ENCODE results near the gene INPP5D. TPM values are rescaled to one million over a fixed set of nuclear protein-coding genes. Genes with fewer than 3 reads are reported as not detected.

The INPP5D gene
- total and polyA plus RNA-seq, 4 donors = 2.9 to 18.8 (median 6.6) TPM

- Histone ChIP-seq H3K36me3 (ENCODE audit: control insufficient read depth in 4 of 4, insufficient read depth in 3 of 4, low read depth in 1 of 4, low read length in 3 of 4) (no peaks in the 10 kb centered on the region), H3K4me1 (ENCODE audit: control insufficient read depth in 4 of 4, insufficient read depth in 4 of 4, low read length in 3 of 4) (no peaks in the 10 kb centered on the region), H3K27me3 (ENCODE audit: control insufficient read depth in 4 of 4, insufficient read depth in 4 of 4, low read length in 3 of 4) (no peaks in the 10 kb centered on the region), H3K27ac (ENCODE audit: low read depth in 1 of 2, low read length in 2 of 2) (no peak overlapping the region), H3K9ac (ENCODE audit: low read depth in 1 of 2, low read length in 2 of 2) (no peak overlapping the region), H3K9me3 (ENCODE audit: control insufficient read depth in 4 of 4, low read length in 3 of 4) (no peaks in the 10 kb centered on the region), H3K4me3 (ENCODE audit: low read depth in 1 of 3, low read length in 3 of 3) (no peak overlapping the region)
- WGBS = 88% methylated on average over 6 of the region's 6 CpGs
- TF ChIP-seq NR2F2 (IDR thresholded peaks at IDR 0.05) (no peak), TAF1 (conservative IDR thresholded peaks at IDR 0.05) (no peak), RAD21 (IDR thresholded peaks at IDR 0.05) (no peak), RXRA (IDR thresholded peaks at IDR 0.05) (no peak), HNF4G (IDR thresholded peaks at IDR 0.05) (no peak), MAX (IDR thresholded peaks at IDR 0.05) (no peak), EGR1 (IDR thresholded peaks at IDR 0.05; ENCODE audit: low read depth in 2 of 2) (no peak), SP1 (IDR thresholded peaks at IDR 0.05) (no peak), HNF4A (conservative IDR thresholded peaks at IDR 0.05) (no peak), ATF3 (IDR thresholded peaks at IDR 0.05) (no peak), CTCF (IDR thresholded peaks at IDR 0.05; ENCODE audit: low read depth, low read length, missing input control) (no peak), FOXA1 (IDR thresholded peaks at IDR 0.05) (no peak), ZBTB33 (IDR thresholded peaks at IDR 0.05) (no peak)
- DNase-seq (ENCODE audit: low spot score) = no peak
Observed at GRCh38 chr2:233213975-233214374, 153.8 kb downstream of the INPP5D start.

GRCh38 chr2:233217892-233218377, 157.8 kb downstream of the INPP5D start:
- H3K27me3 ChIP-seq (ENCODE audit: control insufficient read depth in 4 of 4, insufficient read depth in 4 of 4, low read length in 3 of 4) = no peaks in the 10 kb centered on the region
- no peak overlapping the region for H3K27ac ChIP-seq (ENCODE audit: low read depth in 1 of 2, low read length in 2 of 2)
- H3K36me3 ChIP-seq (ENCODE audit: control insufficient read depth in 4 of 4, insufficient read depth in 3 of 4, low read depth in 1 of 4, low read length in 3 of 4) = no peaks in the 10 kb centered on the region
- no peaks in the 10 kb centered on the region for H3K4me1 ChIP-seq (ENCODE audit: control insufficient read depth in 4 of 4, insufficient read depth in 4 of 4, low read length in 3 of 4)
- no peak overlapping the region for H3K9ac ChIP-seq (ENCODE audit: low read depth in 1 of 2, low read length in 2 of 2)
- DNase-seq (ENCODE audit: low spot score) = peak; percentile 86
- no peak overlapping the region for H3K4me3 ChIP-seq (ENCODE audit: low read depth in 1 of 3, low read length in 3 of 3)
- WGBS = 71% methylated on average over 8 of the region's 8 CpGs
- TF ChIP-seq ATF3 (IDR thresholded peaks at IDR 0.05) = no peak
- no peak for TF ChIP-seq ZBTB33 (IDR thresholded peaks at IDR 0.05)
- TF ChIP-seq HNF4A (conservative IDR thresholded peaks at IDR 0.05) = no peak
- TF ChIP-seq NR2F2 (IDR thresholded peaks at IDR 0.05) = no peak
- no peak for TF ChIP-seq RXRA (IDR thresholded peaks at IDR 0.05)
- no peak for TF ChIP-seq TAF1 (conservative IDR thresholded peaks at IDR 0.05)
- no peak for TF ChIP-seq HNF4G (IDR thresholded peaks at IDR 0.05)
- TF ChIP-seq CTCF (IDR thresholded peaks at IDR 0.05; ENCODE audit: low read depth, low read length, missing input control) = no peak
- TF ChIP-seq FOXA1 (IDR thresholded peaks at IDR 0.05) = no peak
- no peak for TF ChIP-seq RAD21 (IDR thresholded peaks at IDR 0.05)
- TF ChIP-seq FOXA2 (IDR thresholded peaks at IDR 0.05) = no peak
- no peaks in the 10 kb centered on the region for H3K9me3 ChIP-seq (ENCODE audit: control insufficient read depth in 4 of 4, low read length in 3 of 4)

Measured in liver (tissue), 9 donors.